H1 (cell line): ENCODE measurements around the gene KLF18.

Source experiments
- CTCF ChIP-seq, 3 experiments: IDR thresholded peaks; 1 replicate in 2 of 3; 2 replicates in 1 of 3; pipeline versions ENCODE4 v1.5.1 to v1.6.1; 2011; ENCODE audit warnings: low read length in 3 of 3, mild to moderate bottlenecking in 3 of 3, inconsistent platforms in 2 of 3, low read depth in 1 of 3, moderate library complexity in 1 of 3; ENCODE audit not compliant: insufficient read depth in 1 of 3; ENCODE audit errors: control extremely low read depth in 1 of 3
- EP300 ChIP-seq, 2 experiments: IDR thresholded peaks; 1 replicate in 1 of 2; 2 replicates in 1 of 2; pipeline ENCODE4 v1.6.1; 2011 to 2012; ENCODE audit warnings: low read depth in 2 of 2, low read length in 2 of 2, mild to moderate bottlenecking in 2 of 2, borderline replicate concordance in 1 of 2, inconsistent platforms in 1 of 2, moderate library complexity in 1 of 2
- EZH2 ChIP-seq: fragments of 200-600 bp; sonication (generic); IDR thresholded peaks from 2 replicates; pipeline ENCODE4 v1.7.1; 2012; ENCODE audit warnings: low read depth, mild to moderate bottlenecking, moderate library complexity, low read length, inconsistent platforms; ENCODE audit not compliant: severe bottlenecking
- GTF2F1 ChIP-seq: IDR thresholded peaks from 2 replicates; pipeline ENCODE4 v1.6.1; 2012; ENCODE audit warnings: low read depth, low read length, improper control_type of control experiment, borderline replicate concordance
- JUN ChIP-seq: IDR thresholded peaks from 2 replicates; pipeline ENCODE4 v1.6.1; 2011; ENCODE audit warnings: low read depth, mild to moderate bottlenecking, improper control_type of control experiment, low read length
- JUND ChIP-seq: IDR thresholded peaks from 2 replicates; pipeline ENCODE4 v1.6.1; 2011; ENCODE audit warnings: mild to moderate bottlenecking, improper control_type of control experiment, low read length
- KDM4A ChIP-seq: IDR thresholded peaks from one replicate; pipeline ENCODE4 v1.7.1; 2012; ENCODE audit warnings: low read depth, mild to moderate bottlenecking, moderate library complexity, low read length, inconsistent platforms; ENCODE audit not compliant: severe bottlenecking
- MAFK ChIP-seq: IDR thresholded peaks from 2 replicates; pipeline ENCODE4 v1.6.1; 2012; ENCODE audit warnings: low read depth, mild to moderate bottlenecking, improper control_type of control experiment, low read length
- MAX ChIP-seq: IDR thresholded peaks from 2 replicates; pipeline ENCODE4 v1.6.1; 2012; ENCODE audit warnings: inconsistent platforms
- POLR2A ChIP-seq, 2 experiments: IDR thresholded peaks; 1 replicate in 1 of 2; 2 replicates in 1 of 2; pipeline ENCODE4 v1.6.1; 2011; ENCODE audit warnings: low read depth in 2 of 2, low read length in 2 of 2, mild to moderate bottlenecking in 2 of 2; ENCODE audit errors: control extremely low read depth in 1 of 2
- POLR2AphosphoS5 ChIP-seq: IDR thresholded peaks from 2 replicates; pipeline ENCODE4 v1.6.1; 2011; ENCODE audit warnings: low read depth, low read length
- SIX5 ChIP-seq: IDR thresholded peaks from 2 replicates; pipeline ENCODE4 v1.6.1; 2011; ENCODE audit warnings: mild to moderate bottlenecking, low read depth, low read length
- ZNF274 ChIP-seq: IDR thresholded peaks from 2 replicates; pipeline ENCODE4 v1.7.0; 2012; ENCODE audit warnings: low read length, borderline replicate concordance; ENCODE audit errors: extremely low read depth
- TF ChIP-seq, protein P1 (sequence below): IDR thresholded peaks from 2 replicates; pipeline ENCODE4 v1.6.1; 2011; ENCODE audit warnings: low read depth, mild to moderate bottlenecking, low read length; ENCODE audit not compliant: insufficient read depth

- TF ChIP-seq CTCF (IDR thresholded peaks at IDR 0.05; ENCODE audit: control extremely low read depth in 1 of 3, insufficient read depth in 1 of 3, low read depth in 1 of 3, low read length in 3 of 3) (no peak), EZH2 (no peak), POLR2A (IDR thresholded peaks at IDR 0.05; ENCODE audit: control extremely low read depth in 1 of 2, low read depth in 2 of 2, low read length in 2 of 2) (no peak), JUN (no peak), EP300 (IDR thresholded peaks at IDR 0.05; ENCODE audit: borderline replicate concordance in 1 of 2, low read depth in 2 of 2, low read length in 2 of 2) (no peak), JUND (no peak), SIX5 (no peak), MAX (no peak), KDM4A (no peak), GTF2F1 (no peak), POLR2AphosphoS5 (no peak), MAFK (no peak), ZNF274 (no peak)
- TF ChIP-seq, protein P1, sequence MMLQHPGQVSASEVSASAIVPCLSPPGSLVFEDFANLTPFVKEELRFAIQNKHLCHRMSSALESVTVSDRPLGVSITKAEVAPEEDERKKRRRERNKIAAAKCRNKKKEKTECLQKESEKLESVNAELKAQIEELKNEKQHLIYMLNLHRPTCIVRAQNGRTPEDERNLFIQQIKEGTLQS, result no peak
These were observed 21.9 kb downstream of the KLF18 start for GRCh38 chr1:44119525-44119924.
